A673 (cell line): ENCODE results near the gene CDK3.
"Not testable (repeated sequence)": the region's sequence is repeated elsewhere in the genome, so short reads cannot be mapped to it uniquely, and the experiment has no call there.

Experiments used
- CTCF ChIP-seq: fragments of 300-800, 200-600 bp; sonication (generic); conservative IDR thresholded peaks from 2 replicates; pipeline ENCODE4 v1.5.1; 2017; ENCODE audit warnings: low read depth, mild to moderate bottlenecking, antibody characterized with exemption, low read length, moderate library complexity, mixed read lengths
- EZH2 ChIP-seq: fragments of 200-600 bp; sonication (generic); IDR thresholded peaks from 2 replicates; pipeline ENCODE4 v1.6.1; 2017; ENCODE audit warnings: borderline replicate concordance, low read depth, mild to moderate bottlenecking, mixed read lengths, antibody characterized with exemption, low read length; ENCODE audit not compliant: poor library complexity, severe bottlenecking

- not testable (repeated sequence) for TF ChIP-seq CTCF, EZH2
Measured at GRCh38 chr17:76042868-76043267, 42.2 kb downstream of the CDK3 start.
